H1 (cell line): Measurements from ENCODE around the gene ZFP36L1. TPM values are rescaled to one million over a fixed set of nuclear protein-coding genes. Genes with fewer than 3 reads are reported as not detected.

Experiments used
- CTCF ChIA-PET: fragments of 300-600 bp; sonication (Branson Sonifier 250); formaldehyde crosslinking; loops from one replicate; lab custom pipeline; 2021; ENCODE audit not compliant: partially characterized antibody; lab: Charles Lee
- POLR2A ChIA-PET: fragments of 300-600 bp; sonication (Branson Sonifier 250); formaldehyde crosslinking; loops from one replicate; lab custom pipeline; 2021; ENCODE audit warnings: inconsistent platforms; ENCODE audit not compliant: partially characterized antibody; lab: Charles Lee
- DNase-seq, 2 experiments: peaks; one replicate each; pipeline versions ENCODE4 v3.0.0 to v3.0.0-alpha.2; 2010 to 2022; ENCODE audit warnings: low spot score in 2 of 2, low read depth in 1 of 2, mixed read lengths in 1 of 2
- FAIRE-seq: peaks from 2 replicates; lab custom pipeline; 2011; peaks lifted over from hg19 to GRCh38; lab: Jason Lieb, UNC
- H2AFZ ChIP-seq: 2 replicates; pipeline ENCODE4 v1.8.1; 2012; ENCODE audit warnings: low read length, inconsistent platforms
- H2AK5ac ChIP-seq: 2 replicates; pipeline ENCODE4 v1.6.1; 2013; ENCODE audit warnings: low read depth, low read length
- H2BK120ac ChIP-seq: replicated peaks from 2 replicates; pipeline ENCODE3; 2013; ENCODE audit warnings: low read depth, low read length, inconsistent platforms
- H2BK12ac ChIP-seq: 2 replicates; pipeline ENCODE4 v1.6.1; 2013; ENCODE audit warnings: low read depth, low read length
- H2BK15ac ChIP-seq: 2 replicates; pipeline ENCODE4 v1.6.1; 2013; ENCODE audit warnings: low read length
- H2BK20ac ChIP-seq: 2 replicates; pipeline ENCODE4 v1.6.1; 2013; ENCODE audit warnings: low read length
- H2BK5ac ChIP-seq: 2 replicates; pipeline ENCODE4 v1.6.1; 2013; ENCODE audit warnings: low read depth, low read length
- H3K14ac ChIP-seq: 2 replicates; pipeline ENCODE4 v1.6.1; 2013; ENCODE audit warnings: inconsistent platforms; ENCODE audit not compliant: insufficient read length
- H3K18ac ChIP-seq: 2 replicates; pipeline ENCODE4 v1.6.1; 2013; ENCODE audit warnings: low read length; ENCODE audit errors: extremely low read depth
- H3K23ac ChIP-seq: 2 replicates; pipeline ENCODE4 v1.6.1; 2013; ENCODE audit warnings: inconsistent platforms; ENCODE audit not compliant: insufficient read length
- H3K23me2 ChIP-seq: 2 replicates; pipeline ENCODE4 v1.6.1; 2013; ENCODE audit warnings: low read depth, low read length
- H3K27ac ChIP-seq: 2 replicates; pipeline ENCODE4 v1.6.1; 2011; ENCODE audit warnings: low read depth, low read length, inconsistent platforms
- H3K27me3 ChIP-seq, 4 experiments: replicated peaks in 1 of 4; 1 replicate in 1 of 4; 2 replicates in 3 of 4; pipeline versions ENCODE4 v1.6.1 to v1.8.1; 2011 to 2013; ENCODE audit warnings: low read length in 3 of 4, mild to moderate bottlenecking in 3 of 4, inconsistent platforms in 2 of 4, mixed read lengths in 2 of 4, moderate library complexity in 1 of 4; ENCODE audit not compliant: control insufficient read depth in 3 of 4, insufficient read depth in 3 of 4; ENCODE audit errors: extremely low read depth in 1 of 4
- H3K36me3 ChIP-seq, 4 experiments: 2 replicates each; pipeline versions ENCODE4 v1.6.1 to v1.8.1; 2011 to 2013; ENCODE audit warnings: mild to moderate bottlenecking in 4 of 4, low read length in 3 of 4, moderate library complexity in 2 of 4, control low read depth in 1 of 4, inconsistent platforms in 1 of 4; ENCODE audit not compliant: insufficient read depth in 4 of 4, control insufficient read depth in 2 of 4
- H3K4ac ChIP-seq: replicated peaks from 2 replicates; pipeline ENCODE3; 2013; ENCODE audit warnings: low read length, low read depth, mixed read lengths, inconsistent platforms; ENCODE audit not compliant: insufficient read length
- H3K4me1 ChIP-seq, 4 experiments: replicated peaks in 1 of 4; 1 replicate in 1 of 4; 2 replicates in 3 of 4; pipeline versions ENCODE4 v1.6.1 to v1.8.1; 2011 to 2013; ENCODE audit warnings: low read length in 3 of 4, inconsistent platforms in 2 of 4, mixed read lengths in 1 of 4; ENCODE audit not compliant: insufficient read depth in 4 of 4, control insufficient read depth in 3 of 4
- H3K4me2 ChIP-seq, 2 experiments: 2 replicates each; pipeline versions ENCODE4 v1.6.1 to v1.8.1; 2011 to 2013; ENCODE audit warnings: low read depth in 2 of 2, low read length in 2 of 2, control low read depth in 1 of 2, inconsistent platforms in 1 of 2, mild to moderate bottlenecking in 1 of 2; ENCODE audit not compliant: insufficient read depth in 1 of 2
- H3K4me3 ChIP-seq, 4 experiments: fragments of 200-600, 300-600 bp in 1 of 4; sonication (generic), shearing (Covaris generic), sonication (Bioruptor Twin) in 1 of 4; 2 replicates each; pipeline versions ENCODE4 v1.5.1 to v1.8.1; 2011 to 2016; ENCODE audit warnings: low read length in 4 of 4, low read depth in 3 of 4, control low read depth in 2 of 4, inconsistent platforms in 2 of 4, mild to moderate bottlenecking in 2 of 4, mixed read lengths in 1 of 4, moderate library complexity in 1 of 4; ENCODE audit not compliant: insufficient read depth in 2 of 4; ENCODE audit errors: extremely low read depth in 1 of 4
- H3K56ac ChIP-seq: replicated peaks from 2 replicates; pipeline ENCODE3; 2013; ENCODE audit warnings: low read depth, mild to moderate bottlenecking, mixed read lengths, low read length, inconsistent platforms; ENCODE audit not compliant: insufficient read length
- H3K79me1 ChIP-seq: 2 replicates; pipeline ENCODE4 v1.6.1; 2013; ENCODE audit warnings: low read depth, low read length, control low read depth
- H3K79me2 ChIP-seq, 2 experiments: 2 replicates each; pipeline versions ENCODE4 v1.6.1 to v1.8.1; 2012 to 2013; ENCODE audit warnings: low read length in 2 of 2, mild to moderate bottlenecking in 2 of 2, inconsistent platforms in 1 of 2; ENCODE audit not compliant: insufficient read depth in 2 of 2, control insufficient read depth in 1 of 2
- H3K9ac ChIP-seq, 4 experiments: replicated peaks in 1 of 4; 1 replicate in 1 of 4; 2 replicates in 3 of 4; pipeline versions ENCODE4 v1.6.1 to v1.8.1; 2011 to 2013; ENCODE audit warnings: low read depth in 3 of 4, low read length in 3 of 4, control low read depth in 2 of 4, mild to moderate bottlenecking in 2 of 4, moderate library complexity in 2 of 4, inconsistent platforms in 1 of 4; ENCODE audit errors: extremely low read depth in 1 of 4
- H3K9me3 ChIP-seq, 2 experiments: 2 replicates each; pipeline versions ENCODE4 v1.6.1 to v1.8.1; 2012 to 2013; ENCODE audit warnings: mild to moderate bottlenecking in 2 of 2, moderate library complexity in 2 of 2, control low read depth in 1 of 2, inconsistent platforms in 1 of 2, low read depth in 1 of 2, low read length in 1 of 2, mixed read lengths in 1 of 2; ENCODE audit not compliant: insufficient read depth in 2 of 2
- H4K20me1 ChIP-seq, 2 experiments: replicated peaks in 1 of 2; 2 replicates each; pipeline versions ENCODE3 to v1.8.1; 2011 to 2013; ENCODE audit warnings: inconsistent platforms in 2 of 2, low read length in 2 of 2, mild to moderate bottlenecking in 1 of 2; ENCODE audit not compliant: insufficient read depth in 2 of 2, control insufficient read depth in 1 of 2
- H4K5ac ChIP-seq: 2 replicates; pipeline ENCODE4 v1.6.1; 2013; ENCODE audit warnings: low read length, low read depth, mixed read lengths, inconsistent platforms; ENCODE audit not compliant: insufficient read length
- H4K8ac ChIP-seq: 2 replicates; pipeline ENCODE4 v1.8.0; 2013; ENCODE audit warnings: mild to moderate bottlenecking, moderate library complexity, low read length, inconsistent platforms; ENCODE audit not compliant: insufficient read depth; ENCODE audit errors: extremely low read depth
- H4K91ac ChIP-seq: replicated peaks from 2 replicates; pipeline ENCODE3; 2013; ENCODE audit warnings: low read length, mixed read lengths, inconsistent platforms; ENCODE audit not compliant: insufficient read length
- BRCA1 ChIP-seq: IDR thresholded peaks from 2 replicates; pipeline ENCODE4 v1.6.1; 2012; ENCODE audit warnings: low read depth, low read length, improper control_type of control experiment
- CHD1 ChIP-seq: IDR thresholded peaks from 2 replicates; pipeline ENCODE4 v1.6.1; 2012; ENCODE audit warnings: low read depth, low read length, improper control_type of control experiment
- CREB1 ChIP-seq: IDR thresholded peaks from 2 replicates; pipeline ENCODE4 v1.6.1; 2012; ENCODE audit warnings: inconsistent platforms
- EGR1 ChIP-seq: IDR thresholded peaks from 2 replicates; pipeline ENCODE4 v1.6.1; 2011; ENCODE audit warnings: low read depth, low read length, borderline replicate concordance
- JUN ChIP-seq: IDR thresholded peaks from 2 replicates; pipeline ENCODE4 v1.6.1; 2011; ENCODE audit warnings: low read depth, mild to moderate bottlenecking, improper control_type of control experiment, low read length
- KDM5A ChIP-seq: fragments of 200-600 bp; IDR thresholded peaks from 2 replicates; pipeline ENCODE4 v1.7.1; 2012; ENCODE audit warnings: mild to moderate bottlenecking, low read length, inconsistent platforms, mixed read lengths
- PHF8 ChIP-seq: fragments of 200-600 bp; sonication (generic); conservative IDR thresholded peaks from 2 replicates; pipeline ENCODE4 v1.7.1; 2012; ENCODE audit warnings: low read depth, mild to moderate bottlenecking, inconsistent platforms, low read length, moderate library complexity
- RBBP5 ChIP-seq: IDR thresholded peaks from 2 replicates; pipeline ENCODE4 v1.7.1; 2012; ENCODE audit warnings: low read depth, mild to moderate bottlenecking, inconsistent platforms, low read length, moderate library complexity, borderline replicate concordance
- RFX5 ChIP-seq: IDR thresholded peaks from 2 replicates; pipeline ENCODE4 v1.6.1; 2011; ENCODE audit warnings: low read depth, low read length, improper control_type of control experiment, borderline replicate concordance
- RXRA ChIP-seq: IDR thresholded peaks from 2 replicates; pipeline ENCODE4 v1.6.1; 2011; ENCODE audit warnings: low read depth, mild to moderate bottlenecking, low read length, moderate library complexity; ENCODE audit not compliant: insufficient read depth
- SIN3A ChIP-seq, 2 experiments: IDR thresholded peaks in 1 of 2; conservative IDR thresholded peaks in 1 of 2; 2 replicates each; pipeline ENCODE4 v1.6.1; 2011 to 2012; ENCODE audit warnings: low read length in 2 of 2, improper control_type of control experiment in 1 of 2, low read depth in 1 of 2, mild to moderate bottlenecking in 1 of 2
- SIRT6 ChIP-seq: IDR thresholded peaks from one replicate; pipeline ENCODE4 v1.7.1; 2012; ENCODE audit warnings: low read length, inconsistent platforms
- SIX5 ChIP-seq: IDR thresholded peaks from 2 replicates; pipeline ENCODE4 v1.6.1; 2011; ENCODE audit warnings: mild to moderate bottlenecking, low read depth, low read length
- SP4 ChIP-seq: IDR thresholded peaks from 2 replicates; pipeline ENCODE4 v1.6.1; 2012; ENCODE audit warnings: low read length, inconsistent platforms
- TAF7 ChIP-seq: optimal IDR thresholded peaks from 2 replicates; pipeline ENCODE3; 2011; ENCODE audit warnings: low read depth, mild to moderate bottlenecking, inconsistent platforms, low read length, moderate library complexity, borderline replicate concordance
- TBP ChIP-seq: IDR thresholded peaks from 2 replicates; pipeline ENCODE4 v1.6.1; 2011; ENCODE audit warnings: low read depth, low read length, improper control_type of control experiment
- TEAD4 ChIP-seq: IDR thresholded peaks from 2 replicates; pipeline ENCODE4 v1.6.1; 2012; ENCODE audit warnings: low read depth, low read length, inconsistent platforms, mixed read lengths
- WGBS, 2 experiments: shearing (Covaris generic) in 1 of 2; methylation state at CpG; one replicate each; pipeline versions ENCODE4 v1.1.6 to v1.1.7; 2013 to 2015; ENCODE audit warnings: low lambda C conversion rate in 2 of 2, mixed read lengths in 2 of 2, inconsistent platforms in 1 of 2, low coverage in 1 of 2, missing lambda C conversion rate in 1 of 2; ENCODE audit not compliant: insufficient replicate concordance in 2 of 2, insufficient coverage in 1 of 2, insufficient read length in 1 of 2; ENCODE audit errors: extremely low coverage in 1 of 2, missing lambda C conversion rate in 1 of 2; 5-methylcytosine and 5-hydroxymethylcytosine counted together
- polyA plus RNA-seq, 7 experiments: library from polyadenylated mRNA; depleted of rRNA in 3 of 7; stranded (reverse) in 5 of 7; unstranded in 2 of 7; fragments of >200 nt in 5 of 7; fragments of 200-250 nt in 2 of 7; gene quantifications; 1 replicate in 5 of 7; 2 replicates in 1 of 7; 4 replicates in 1 of 7; pipeline versions ENCODE4 v1.2.1 to v1.2.3, GENCODE V29; 2011 to 2013; ENCODE audit warnings: missing spikeins in 2 of 7, mixed read lengths in 2 of 7
- total RNA-seq: library from RNA; stranded (reverse); fragmentation: NEBNext Ultra II Directional; extraction: Animal tissue kit (Norgen Biotek cat#: 25700); gene quantifications from 2 replicates; pipeline ENCODE4 v1.2.1, GENCODE V29; 2021

The ZFP36L1 gene
- total and polyA plus RNA-seq, 2 of the 8 experiments (the other 6 are each of a cell fraction or from before 2014, with no cell fraction given) = 80.4 to 132 TPM

DNA sequence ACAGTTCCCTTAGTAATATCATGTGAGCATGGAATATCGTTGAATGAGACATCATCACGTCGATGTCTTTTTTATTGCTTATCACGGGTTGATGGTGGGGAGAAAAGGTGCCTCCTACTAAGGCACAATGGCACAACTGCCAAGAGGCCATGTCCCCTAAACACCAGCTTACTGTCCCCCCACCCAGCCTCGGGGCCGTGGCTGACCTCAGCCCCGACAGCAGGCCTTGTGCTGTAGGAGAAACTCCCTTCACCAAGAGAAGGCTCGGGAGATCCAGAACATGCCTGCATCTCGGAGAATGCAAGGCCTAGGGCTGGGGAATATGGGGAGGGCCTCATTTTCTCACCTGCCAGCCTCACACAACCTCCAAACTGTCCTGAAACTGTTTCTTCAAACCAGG is 22.8 kb downstream of the ZFP36L1 start:
- no peak for DNase-seq
- Histone ChIP-seq H3K4ac (no peak overlapping the region), H3K18ac (no peak overlapping the region), H2BK20ac (no peak overlapping the region), H3K14ac (no peak overlapping the region), H3K4me2 (no peak overlapping the region), H3K27ac (no peak overlapping the region), H3K9me3 (no peaks in the 10 kb centered on the region), H4K20me1 (no peaks in the 10 kb centered on the region), H2AFZ (no peak overlapping the region), H3K27me3 (no peaks in the 10 kb centered on the region), H3K56ac (no peak overlapping the region), H2BK5ac (no peak overlapping the region), H4K5ac (no peak overlapping the region), H2BK120ac (no peak overlapping the region), H4K91ac (no peak overlapping the region), H3K23ac (no peak overlapping the region), H3K4me1 (no peaks in the 10 kb centered on the region; a peak in 2 of 7 replicates), H2BK15ac (no peak overlapping the region), H3K4me3 (no peak overlapping the region), H4K8ac (no peak overlapping the region), H3K23me2 (no peaks in the 10 kb centered on the region), H3K9ac (no peak overlapping the region), H2BK12ac (no peak overlapping the region), H2AK5ac (no peak overlapping the region), H3K36me3 (no peaks in the 10 kb centered on the region), H3K79me2 (no peaks in the 10 kb centered on the region), H3K79me1 (no peaks in the 10 kb centered on the region)
- WGBS, 2 experiments = 90% methylated on average over 9 of the region's 9 CpGs; no CpG with 5 or more reads in 1 of the 2 experiments
- CTCF ChIA-PET = no interaction called here
- FAIRE-seq = no peak
- POLR2A ChIA-PET = interaction anchor here (19.6 kb wide), 1 partner anchor 19 kb away, joined by 197 read pairs; the partner anchor contains the start of gene ZFP36L1
- TF ChIP-seq BRCA1 (no peak), TAF7 (no peak), JUN (no peak), CHD1 (no peak), SIN3A (conservative IDR thresholded peaks at IDR 0.05 in 1 of 2, IDR thresholded peaks at IDR 0.05 in 1 of 2; ENCODE audit: low read depth in 1 of 2, low read length in 2 of 2) (no peak), CREB1 (no peak), TBP (no peak), EGR1 (no peak), SIRT6 (no peak), RFX5 (no peak), SIX5 (no peak), KDM5A (no peak), SP4 (no peak), TEAD4 (no peak), RXRA (no peak), PHF8 (no peak), RBBP5 (no peak)
